Endodermal cell (in vitro differentiated cells): ENCODE measurements around the gene GNL1. TPM values are rescaled to one million over a fixed set of nuclear protein-coding genes. Genes with fewer than 3 reads are reported as not detected.

Experiments
- DNase-seq: peaks from one replicate; pipeline ENCODE4 v3.0.0-alpha.2; 2017
- H3K27ac ChIP-seq: 2 replicates; pipeline ENCODE4 v1.5.1; 2013; ENCODE audit warnings: mild to moderate bottlenecking, low read depth, low read length, moderate library complexity
- H3K27me3 ChIP-seq: 2 replicates; pipeline ENCODE4 v1.6.1; 2013; ENCODE audit warnings: mild to moderate bottlenecking, low read length, moderate library complexity; ENCODE audit not compliant: insufficient read depth, control insufficient read depth, poor library complexity, severe bottlenecking
- H3K36me3 ChIP-seq: 2 replicates; pipeline ENCODE4 v1.7.0; 2013; ENCODE audit warnings: mild to moderate bottlenecking, low read length, moderate library complexity; ENCODE audit not compliant: control insufficient read depth, insufficient read depth
- H3K4me1 ChIP-seq: one replicate; pipeline ENCODE4 v1.7.0; 2013; ENCODE audit warnings: low read length; ENCODE audit not compliant: control insufficient read depth, insufficient read depth
- H3K4me3 ChIP-seq: 2 replicates; pipeline ENCODE4 v1.5.1; 2013; ENCODE audit warnings: mild to moderate bottlenecking, low read length, moderate library complexity
- H3K9ac ChIP-seq: 2 replicates; pipeline ENCODE4 v1.6.1; 2013; ENCODE audit warnings: mild to moderate bottlenecking, low read length, moderate library complexity; ENCODE audit not compliant: poor library complexity, severe bottlenecking; ENCODE audit errors: extremely low read depth
- H3K9me3 ChIP-seq: 2 replicates; pipeline ENCODE4 v1.6.1; 2013; ENCODE audit warnings: mild to moderate bottlenecking, low read length, moderate library complexity; ENCODE audit not compliant: control insufficient read depth
- H3K27ac Mint-ChIP-seq: 2 replicates; pipeline ENCODE4 v1.8.0; 2020; ENCODE audit warnings: mixed read lengths
- H3K27me3 Mint-ChIP-seq: 2 replicates; pipeline ENCODE4 v1.8.0; 2021; ENCODE audit warnings: mild to moderate bottlenecking, mixed read lengths; ENCODE audit not compliant: insufficient read depth
- H3K36me3 Mint-ChIP-seq: 2 replicates; pipeline ENCODE4 v1.8.0; 2020; ENCODE audit warnings: low read depth, mixed read lengths
- H3K4me1 Mint-ChIP-seq: 2 replicates; pipeline ENCODE4 v1.8.0; 2020; ENCODE audit warnings: mixed read lengths
- H3K4me3 Mint-ChIP-seq: 2 replicates; pipeline ENCODE4 v1.8.0; 2020; ENCODE audit warnings: mild to moderate bottlenecking, moderate library complexity, mixed read lengths
- H3K9me3 Mint-ChIP-seq: 2 replicates; pipeline ENCODE4 v1.8.0; 2020; ENCODE audit warnings: mild to moderate bottlenecking, mixed read lengths
- CTCF ChIP-seq: fragments of 200-600 bp; sonication (generic); conservative IDR thresholded peaks from 2 replicates; pipeline ENCODE4 v1.5.0; 2021; ENCODE audit warnings: antibody characterized with exemption, mild to moderate bottlenecking
- WGBS, 2 experiments: methylation state at CpG; one replicate each; pipeline versions ENCODE4 v1.1.5 to v1.1.7; 2013; ENCODE audit warnings: missing lambda C conversion rate in 2 of 2, mixed read lengths in 1 of 2; ENCODE audit not compliant: insufficient coverage in 1 of 2, insufficient read length in 1 of 2; 5-methylcytosine and 5-hydroxymethylcytosine counted together
- total RNA-seq, 2 donors: library from RNA; stranded (reverse); fragmentation: NEBNext Ultra II Directional in 1 of 2; extraction: Animal tissue kit (Norgen Biotek cat#: 25700) in 1 of 2; gene quantifications; 2 replicates in 1 of 2; 3 replicates in 1 of 2; pipeline ENCODE4 v1.2.1, GENCODE V29; 2021

The GNL1 gene
- total RNA-seq, 2 donors from 2014 or later: 82.1 to 93.5 TPM

GRCh38 chr6:30515944-30516753 lies 40.1 kb downstream of the GNL1 start:
- no peak overlapping the region for H3K27ac ChIP-seq
- peaks cover 5% of the 10 kb centered on the region for H3K9me3 Mint-ChIP-seq
- WGBS, 2 experiments: 24 to 31% methylated on average over 22 to 33 of the region's 33 CpGs

GRCh38 chr6:30515106-30515505 lies 41.2 kb downstream of the GNL1 start:
- 27 to 55% methylated on average over 2 to 4 of the region's 4 CpGs for WGBS, 2 experiments
- Histone ChIP-seq H3K36me3 (no peaks in the 10 kb centered on the region), H3K27me3 (no peaks in the 10 kb centered on the region), H3K9me3 (no peaks in the 10 kb centered on the region), H3K27ac (no peak overlapping the region), H3K4me1 (no peaks in the 10 kb centered on the region), H3K9ac (no peak overlapping the region), H3K4me3 (no peak overlapping the region)
- peak; percentile 61 for DNase-seq
- TF ChIP-seq CTCF: no peak
- Mint-ChIP-seq H3K4me1 (peaks cover 8% of the 10 kb centered on the region), H3K4me3 (peak overlapping the region; percentile 68), H3K27ac (peak overlapping the region; percentile 87), H3K9me3 (peaks cover 5% of the 10 kb centered on the region), H3K36me3 (no peaks in the 10 kb centered on the region), H3K27me3 (peaks cover 6% of the 10 kb centered on the region)

More at GRCh38 chr6:30515944-30516753, 40.1 kb downstream of the GNL1 start:
- Histone ChIP-seq H3K36me3 (no peaks in the 10 kb centered on the region), H3K4me3 (peak overlapping the region; percentile 77), H3K9me3 (no peaks in the 10 kb centered on the region), H3K9ac (no peak overlapping the region), H3K4me1 (no peaks in the 10 kb centered on the region), H3K27me3 (no peaks in the 10 kb centered on the region)
- Mint-ChIP-seq H3K4me1 (peaks cover 8% of the 10 kb centered on the region), H3K27me3 (peaks cover 10% of the 10 kb centered on the region), H3K4me3 (peak overlapping the region; percentile 68), H3K36me3 (no peaks in the 10 kb centered on the region), H3K27ac (peak overlapping the region; percentile 91)
- peak; percentile 94 for DNase-seq
- TF ChIP-seq CTCF: no peak

DNA sequence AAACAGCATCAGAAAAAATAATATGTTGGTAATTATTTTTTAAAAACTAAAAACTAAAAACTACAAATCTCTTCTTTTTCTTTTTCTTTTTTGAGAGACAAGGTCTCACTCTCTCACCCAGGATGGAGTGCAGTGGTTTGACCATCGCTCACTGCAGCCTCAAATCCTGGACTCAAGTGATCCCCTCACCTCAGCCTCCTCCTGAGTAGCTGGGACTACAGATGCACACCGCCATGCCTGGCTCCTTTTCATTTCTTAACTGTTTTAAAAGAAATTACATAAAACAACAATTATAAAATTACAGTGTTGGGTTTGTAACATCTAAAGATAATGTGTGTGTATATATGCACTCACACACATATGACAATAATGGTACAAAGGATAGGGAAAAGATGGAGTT lies 42.8 kb downstream of the GNL1 start:
- Histone ChIP-seq H3K27ac (no peak overlapping the region), H3K36me3 (no peaks in the 10 kb centered on the region), H3K9me3 (no peaks in the 10 kb centered on the region), H3K4me3 (no peak overlapping the region), H3K27me3 (no peaks in the 10 kb centered on the region), H3K9ac (no peak overlapping the region), H3K4me1 (no peaks in the 10 kb centered on the region)
- no peak overlapping the region for H3K27ac Mint-ChIP-seq
- peaks cover 3% of the 10 kb centered on the region for H3K9me3 Mint-ChIP-seq
- 92% methylated on average over 2 of the region's 2 CpGs; no CpG with 5 or more reads in 1 of the 2 experiments for WGBS, 2 experiments
- H3K4me3 Mint-ChIP-seq: no peak overlapping the region
- peak; percentile 16 for DNase-seq
- no peaks in the 10 kb centered on the region for H3K27me3 Mint-ChIP-seq
- no peak for TF ChIP-seq CTCF
- no peaks in the 10 kb centered on the region for H3K36me3 Mint-ChIP-seq
- H3K4me1 Mint-ChIP-seq: peaks cover 8% of the 10 kb centered on the region
